Measurements from ENCODE around the gene CC2D2A. TPM values are rescaled to one million over a fixed set of nuclear protein-coding genes. Genes with fewer than 3 reads are reported as not detected.

CC2D2A gene
- total RNA-seq, 1 experiment from 2014 or later = 29.7 TPM

DNA sequence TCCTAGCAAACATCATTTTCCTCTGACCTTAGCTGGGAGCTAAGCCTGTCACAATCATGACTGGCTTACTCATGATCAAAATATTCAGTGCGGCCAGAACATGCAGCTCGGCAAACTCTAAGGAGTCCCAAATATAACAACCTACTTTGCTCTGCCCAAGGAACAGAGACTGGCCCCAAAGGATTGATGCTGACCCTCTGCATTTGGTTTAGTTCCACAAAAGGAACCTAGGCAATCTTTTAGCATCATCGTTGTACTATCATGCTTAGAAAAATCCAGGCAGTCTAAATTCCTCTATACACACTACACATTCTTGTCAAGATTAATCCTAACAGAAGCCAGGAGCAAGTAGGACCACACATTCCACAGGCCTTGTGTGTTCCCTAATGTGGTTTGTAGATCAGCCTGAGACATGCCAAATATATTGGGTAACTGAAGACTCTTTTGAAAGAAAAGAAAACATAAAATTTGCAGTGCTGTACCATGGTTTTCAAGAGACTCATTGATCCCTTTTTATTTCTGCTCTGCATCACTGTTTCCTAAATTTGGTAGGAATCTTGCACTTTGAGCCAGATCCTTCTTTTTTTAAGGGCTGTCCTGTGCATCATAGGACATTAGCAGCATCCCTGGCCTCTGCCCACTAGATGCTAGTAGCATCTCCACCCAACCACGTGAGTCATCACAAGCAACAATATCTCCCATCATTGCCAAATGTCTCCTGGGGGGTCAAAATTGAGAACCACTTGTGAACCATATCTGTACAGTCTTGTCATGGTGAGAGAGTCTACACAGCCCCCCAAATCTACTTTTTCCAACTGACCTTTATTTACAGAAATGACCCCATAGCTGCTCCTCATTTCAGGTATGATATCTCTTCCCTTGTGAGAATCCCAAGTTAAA lies 17.6 kb upstream of the CC2D2A start:
- H3K4me3 ChIP-seq (ENCODE audit: low read depth, low read length, poor library complexity, severe bottlenecking) = no peak overlapping the region
- ChIA-PET CTCF (no interaction called here), POLR2A (ENCODE audit: low non-redundant PET) (no interaction called here)
- peak; percentile 28 for DNase-seq (ENCODE audit: low spot score)
- peak overlapping the region; percentile 12 for H3K27ac ChIP-seq (ENCODE audit: low read depth, low read length, poor library complexity, severe bottlenecking)
- H3K27me3 ChIP-seq (replicated peaks; ENCODE audit: insufficient read depth, low read depth, low read length, poor library complexity) = no peaks in the 10 kb centered on the region
- no TSS peak for BruUV-seq (replicated peaks)
- no peaks in the 10 kb centered on the region for H3K36me3 ChIP-seq (ENCODE audit: insufficient read depth, low read length, poor library complexity, severe bottlenecking)
- no peaks in the 10 kb centered on the region for H3K9me3 ChIP-seq (ENCODE audit: low read depth, low read length, poor library complexity, severe bottlenecking)
- peaks cover 35% of the 10 kb centered on the region for H3K4me1 ChIP-seq (ENCODE audit: insufficient read depth, low read length, poor library complexity, severe bottlenecking)
- intact Hi-C loops (cut with micrococcal nuclease; ENCODE audit: unreplicated experiment) = loop anchor here (10.0 kb wide), 1 partner anchor 1797 kb away; no protein-coding TSS in a partner anchor
- no peak for TF ChIP-seq CTCF (conservative IDR thresholded peaks at IDR 0.05; ENCODE audit: low read depth, low read length)
- no peak for TF ChIP-seq EZH2 (IDR thresholded peaks at IDR 0.05; ENCODE audit: borderline replicate concordance, low read depth, low read length, poor library complexity, severe bottlenecking)

GRCh38 chr4:15455290-15455689 lies 14.4 kb upstream of the CC2D2A start:
- Histone ChIP-seq H3K27ac (ENCODE audit: low read depth, low read length, poor library complexity, severe bottlenecking) (no peak overlapping the region), H3K4me3 (ENCODE audit: low read depth, low read length, poor library complexity, severe bottlenecking) (no peak overlapping the region), H3K27me3 (replicated peaks; ENCODE audit: insufficient read depth, low read depth, low read length, poor library complexity) (no peaks in the 10 kb centered on the region), H3K9me3 (ENCODE audit: low read depth, low read length, poor library complexity, severe bottlenecking) (no peaks in the 10 kb centered on the region), H3K4me1 (ENCODE audit: insufficient read depth, low read length, poor library complexity, severe bottlenecking) (peaks cover 51% of the 10 kb centered on the region), H3K36me3 (ENCODE audit: insufficient read depth, low read length, poor library complexity, severe bottlenecking) (no peaks in the 10 kb centered on the region)
- BruUV-seq (replicated peaks) = no TSS peak
- ChIA-PET CTCF (no interaction called here), POLR2A (ENCODE audit: low non-redundant PET) (no interaction called here)
- peak; percentile 67 for DNase-seq (ENCODE audit: low spot score)
- intact Hi-C loops (cut with micrococcal nuclease; ENCODE audit: unreplicated experiment) = loop anchor here (5.0 to 10.0 kb wide), 4 partner anchors 53 to 1800 kb away; no protein-coding TSS in a partner anchor
- TF ChIP-seq CTCF (conservative IDR thresholded peaks at IDR 0.05; ENCODE audit: low read depth, low read length) = no peak
- no peak for TF ChIP-seq EZH2 (IDR thresholded peaks at IDR 0.05; ENCODE audit: borderline replicate concordance, low read depth, low read length, poor library complexity, severe bottlenecking)

- intact Hi-C loops (cut with micrococcal nuclease; ENCODE audit: unreplicated experiment) = loop anchor here (1.0 to 10.0 kb wide), 6 partner anchors 55 to 1803 kb away; no protein-coding TSS in a partner anchor
- DNase-seq (ENCODE audit: low spot score) = peak; percentile 78
- no TSS peak for BruUV-seq (replicated peaks)
- ChIA-PET CTCF (interaction anchor here (0.9 to 3.2 kb wide), 4 partner anchors 52 to 224 kb away, joined by 3 to 19 read pairs (median 8); no protein-coding TSS in a partner anchor), POLR2A (ENCODE audit: low non-redundant PET) (no interaction called here)
- H3K4me1 ChIP-seq (ENCODE audit: insufficient read depth, low read length, poor library complexity, severe bottlenecking) = peaks cover 32% of the 10 kb centered on the region
- H3K9me3 ChIP-seq (ENCODE audit: low read depth, low read length, poor library complexity, severe bottlenecking) = no peaks in the 10 kb centered on the region
- no peak overlapping the region for H3K27ac ChIP-seq (ENCODE audit: low read depth, low read length, poor library complexity, severe bottlenecking)
- TF ChIP-seq EZH2 (IDR thresholded peaks at IDR 0.05; ENCODE audit: borderline replicate concordance, low read depth, low read length, poor library complexity, severe bottlenecking) (no peak), CTCF (conservative IDR thresholded peaks at IDR 0.05; ENCODE audit: low read depth, low read length) (peak; percentile 79)
- no peaks in the 10 kb centered on the region for H3K36me3 ChIP-seq (ENCODE audit: insufficient read depth, low read length, poor library complexity, severe bottlenecking)
- H3K27me3 ChIP-seq (replicated peaks; ENCODE audit: insufficient read depth, low read depth, low read length, poor library complexity) = no peaks in the 10 kb centered on the region
- H3K4me3 ChIP-seq (ENCODE audit: low read depth, low read length, poor library complexity, severe bottlenecking) = no peak overlapping the region
Observed at GRCh38 chr4:15457406-15458201, 12.1 kb upstream of the CC2D2A start.
